T-helper 17 cell (primary cell): Measurements from ENCODE around the gene SLC25A29. TPM values are rescaled to one million over a fixed set of nuclear protein-coding genes. Genes with fewer than 3 reads are reported as not detected.
"Not testable (repeated sequence)": the region's sequence is repeated elsewhere in the genome, so short reads cannot be mapped to it uniquely, and the experiment has no call there.

ENCODE experiments used
- ATAC-seq: fragments of 150-1000 bp; cut with Tn5 transposase; 2 replicates; pipeline ENCODE4 v1.10.0; 2021; ENCODE audit warnings: mild to moderate bottlenecking, moderate library complexity
- DNase-seq, 3 donors: peaks; one replicate each; pipeline versions ENCODE4 v3.0.0 to v3.0.0-alpha.2; 2020 to 2021
- H3K9me3 ChIP-seq: one replicate; pipeline ENCODE4 v1.7.0; 2013; ENCODE audit warnings: low read length, mild to moderate bottlenecking; ENCODE audit not compliant: control insufficient read depth, poor library complexity, severe bottlenecking
- H3K27ac Mint-ChIP-seq: one replicate; pipeline ENCODE4 v1.8.0; 2022; ENCODE audit warnings: mild to moderate bottlenecking, moderate library complexity, mixed read lengths
- H3K27me3 Mint-ChIP-seq: one replicate; pipeline ENCODE4 v1.8.0; 2022; ENCODE audit warnings: mixed read lengths
- H3K36me3 Mint-ChIP-seq: one replicate; pipeline ENCODE4 v1.8.0; 2022; ENCODE audit warnings: low read depth, mixed read lengths
- H3K4me1 Mint-ChIP-seq: one replicate; pipeline ENCODE4 v1.8.0; 2022; ENCODE audit warnings: mild to moderate bottlenecking, mixed read lengths
- H3K4me3 Mint-ChIP-seq: one replicate; pipeline ENCODE4 v1.8.0; 2022; ENCODE audit warnings: mild to moderate bottlenecking, moderate library complexity, mixed read lengths
- total RNA-seq, 4 donors: library from RNA in 2 of 4; stranded (reverse) in 2 of 4; gene quantifications; one replicate each; pipeline ENCODE4 v1.2.3 and lab custom pipeline; 2022 to 2026

Gene SLC25A29
- total RNA-seq, 2 donors from 2014 or later: 3.7 to 5.9 TPM

- H3K36me3 Mint-ChIP-seq: no peaks in the 10 kb centered on the region
Measured at GRCh38 chr14:100290607-100291304, 15.5 kb downstream of the SLC25A29 start.

GRCh38 chr14:100289916-100290606, 16.2 kb downstream of the SLC25A29 start:
- peak overlapping the region; percentile 34 for H3K27ac Mint-ChIP-seq
- DNase-seq: no peak
- H3K27me3 Mint-ChIP-seq: no peaks in the 10 kb centered on the region
- no peak for ATAC-seq
- no peak overlapping the region for H3K4me3 Mint-ChIP-seq
- peaks cover 3% of the 10 kb centered on the region for H3K4me1 Mint-ChIP-seq
- no peaks in the 10 kb centered on the region for H3K9me3 ChIP-seq
- H3K36me3 Mint-ChIP-seq: no peaks in the 10 kb centered on the region

More at GRCh38 chr14:100290607-100291304, 15.5 kb downstream of the SLC25A29 start:
- peak overlapping the region; percentile 34 for H3K27ac Mint-ChIP-seq
- peaks cover 3% of the 10 kb centered on the region for H3K4me1 Mint-ChIP-seq
- no peak for ATAC-seq
- no peak for DNase-seq
- H3K9me3 ChIP-seq: no peaks in the 10 kb centered on the region
- no peaks in the 10 kb centered on the region for H3K27me3 Mint-ChIP-seq
- no peak overlapping the region for H3K4me3 Mint-ChIP-seq

- no peaks in the 10 kb centered on the region for H3K36me3 Mint-ChIP-seq
- DNase-seq (no peak), ATAC-seq (no peak)
- H3K4me3 Mint-ChIP-seq: peak overlapping the region; percentile 7
- H3K9me3 ChIP-seq: no peaks in the 10 kb centered on the region
- peaks cover 9% of the 10 kb centered on the region for H3K4me1 Mint-ChIP-seq
- no peaks in the 10 kb centered on the region for H3K27me3 Mint-ChIP-seq
- no peak overlapping the region for H3K27ac Mint-ChIP-seq
Measured at GRCh38 chr14:100288382-100289185, 17.7 kb downstream of the SLC25A29 start.

GRCh38 chr14:100287998-100288295, 18.3 kb downstream of the SLC25A29 start:
- not testable (repeated sequence) for DNase-seq, H3K36me3 Mint-ChIP-seq, H3K4me1 Mint-ChIP-seq, ATAC-seq, H3K4me3 Mint-ChIP-seq, H3K9me3 ChIP-seq, H3K27me3 Mint-ChIP-seq, H3K27ac Mint-ChIP-seq

GRCh38 chr14:100287202-100287997, 18.8 kb downstream of the SLC25A29 start:
- no peaks in the 10 kb centered on the region for H3K36me3 Mint-ChIP-seq
- ATAC-seq: no peak
- H3K4me3 Mint-ChIP-seq: no peak overlapping the region
- DNase-seq: no peak
- H3K4me1 Mint-ChIP-seq: peaks cover 9% of the 10 kb centered on the region
- no peaks in the 10 kb centered on the region for H3K9me3 ChIP-seq
- H3K27me3 Mint-ChIP-seq: no peaks in the 10 kb centered on the region
- H3K27ac Mint-ChIP-seq: no peak overlapping the region

GRCh38 chr14:100286484-100287191, 19.6 kb downstream of the SLC25A29 start:
- DNase-seq (no peak), ATAC-seq (no peak)
- Mint-ChIP-seq H3K27me3 (no peaks in the 10 kb centered on the region), H3K4me3 (peak overlapping the region; percentile 88), H3K4me1 (peaks cover 9% of the 10 kb centered on the region), H3K36me3 (no peaks in the 10 kb centered on the region), H3K27ac (peak overlapping the region; percentile 65)
- H3K9me3 ChIP-seq: no peaks in the 10 kb centered on the region

- Mint-ChIP-seq H3K4me1 (peaks cover 9% of the 10 kb centered on the region), H3K36me3 (no peaks in the 10 kb centered on the region), H3K27ac (peak overlapping the region; percentile 65), H3K27me3 (no peaks in the 10 kb centered on the region), H3K4me3 (peak overlapping the region; percentile 88)
- H3K9me3 ChIP-seq: no peaks in the 10 kb centered on the region
- DNase-seq (no peak), ATAC-seq (no peak)
Measured at GRCh38 chr14:100285913-100286400, 20.3 kb downstream of the SLC25A29 start.

- no peaks in the 10 kb centered on the region for H3K27me3 Mint-ChIP-seq
Measured at GRCh38 chr14:100285021-100285912, 21.0 kb downstream of the SLC25A29 start.

GRCh38 chr14:100283984-100284881, 22.0 kb downstream of the SLC25A29 start:
- Mint-ChIP-seq H3K27ac (peak overlapping the region; percentile 72), H3K27me3 (no peaks in the 10 kb centered on the region), H3K4me1 (peaks cover 12% of the 10 kb centered on the region), H3K4me3 (peak overlapping the region; percentile 52), H3K36me3 (no peaks in the 10 kb centered on the region)
- no peaks in the 10 kb centered on the region for H3K9me3 ChIP-seq
- no peak for ATAC-seq
- DNase-seq: no peak

More at GRCh38 chr14:100285021-100285912, 21.0 kb downstream of the SLC25A29 start:
- no peaks in the 10 kb centered on the region for H3K9me3 ChIP-seq
- ATAC-seq: peak; percentile 92
- peak; percentile 78 to 84 (median 83) for DNase-seq
- no peaks in the 10 kb centered on the region for H3K36me3 Mint-ChIP-seq
- peak overlapping the region; percentile 88 for H3K4me3 Mint-ChIP-seq
- H3K27ac Mint-ChIP-seq: peak overlapping the region; percentile 65
- peaks cover 9% of the 10 kb centered on the region for H3K4me1 Mint-ChIP-seq

- H3K9me3 ChIP-seq, H3K27me3 Mint-ChIP-seq, H3K27ac Mint-ChIP-seq, H3K4me3 Mint-ChIP-seq, ATAC-seq, DNase-seq, H3K36me3 Mint-ChIP-seq: not testable (repeated sequence)
- peaks cover 20% of the 10 kb centered on the region for H3K4me1 Mint-ChIP-seq
Measured at GRCh38 chr14:100283436-100283835, 22.8 kb downstream of the SLC25A29 start.
